Activated naive CD4-positive, alpha-beta T cell treated with anti-CD3 and anti-CD28 coated beads for 36 hours (primary cell): Measurements from ENCODE around the gene GNAO1. TPM values are rescaled to one million over a fixed set of nuclear protein-coding genes. Genes with fewer than 3 reads are reported as not detected.

Experiments
- CTCF ChIA-PET: fragments of 350-600 bp; sonication (Branson Sonifier 250); formaldehyde crosslinking; loops from one replicate; lab custom pipeline; 2021; ENCODE audit warnings: antibody characterized with exemption; lab: Charles Lee
- DNase-seq: peaks from one replicate; pipeline ENCODE4 v3.0.0-alpha.2; 2020
- H3K27ac Mint-ChIP-seq: one replicate; pipeline ENCODE4 v1.8.0; 2021; ENCODE audit warnings: mild to moderate bottlenecking, mixed read lengths
- H3K27me3 Mint-ChIP-seq: one replicate; pipeline ENCODE4 v1.8.0; 2021; ENCODE audit warnings: low read depth, mixed read lengths
- H3K36me3 Mint-ChIP-seq: one replicate; pipeline ENCODE4 v1.8.0; 2021; ENCODE audit warnings: low read depth, mixed read lengths
- H3K4me1 Mint-ChIP-seq: one replicate; pipeline ENCODE4 v1.8.0; 2021; ENCODE audit warnings: low read depth, mixed read lengths
- H3K4me3 Mint-ChIP-seq: one replicate; pipeline ENCODE4 v1.8.0; 2021; ENCODE audit warnings: mild to moderate bottlenecking, moderate library complexity, mixed read lengths
- H3K9me3 Mint-ChIP-seq: one replicate; pipeline ENCODE4 v1.8.0; 2021; ENCODE audit warnings: mixed read lengths
- intact Hi-C: fragments of 100-400 bp; cut with micrococcal nuclease; formaldehyde crosslinking; loops from one replicate; pipeline ENCODE4 v1.15.1; 2023
- microRNA-seq: library from miRNA; unstranded; fragments of <30 nt; microRNA quantifications from one replicate; pipeline ENCODE4 v1.2.0, GENCODE V29; 2022; ENCODE audit warnings: borderline microRNAs expressed, borderline replicate concordance
- total RNA-seq, 2 experiments: library from RNA; stranded (reverse); gene quantifications; one replicate each; pipeline ENCODE4 v1.2.3, GENCODE V29; 2021

The GNAO1 gene
- total RNA-seq, 2 experiments from 2014 or later: 0.25 to 0.50 TPM

DNA sequence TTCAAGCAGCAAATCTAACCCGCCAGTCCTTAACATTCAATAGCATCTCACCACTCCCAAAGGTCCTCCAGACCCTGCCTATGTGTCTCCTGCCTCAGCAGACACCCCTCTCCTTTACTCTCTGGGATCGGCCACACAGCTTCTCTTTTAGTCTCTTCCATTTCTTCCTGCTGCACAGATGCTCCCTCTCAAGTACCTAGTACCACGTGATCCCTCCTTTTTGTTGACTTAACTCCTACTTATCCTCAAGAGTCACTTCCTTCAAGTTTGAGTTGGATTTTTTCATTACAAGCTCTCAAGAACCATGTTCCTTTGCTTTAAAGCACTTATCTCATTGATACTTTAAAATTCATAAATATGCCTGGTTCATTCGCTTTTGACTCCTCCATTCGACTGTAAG, 209.2 kb downstream of the GNAO1 start:
- no peak for DNase-seq
- no peaks in the 10 kb centered on the region for H3K4me1 Mint-ChIP-seq
- H3K9me3 Mint-ChIP-seq: no peaks in the 10 kb centered on the region
- no peaks in the 10 kb centered on the region for H3K27me3 Mint-ChIP-seq
- intact Hi-C loops: no loop called here
- CTCF ChIA-PET: interaction anchor here (0.8 to 1.0 kb wide), 2 partner anchors 11 to 16 kb away, joined by 3 to 7 read pairs; no protein-coding TSS in a partner anchor
- H3K36me3 Mint-ChIP-seq: peaks cover 47% of the 10 kb centered on the region
- H3K4me3 Mint-ChIP-seq: no peak overlapping the region
- H3K27ac Mint-ChIP-seq: no peak overlapping the region

DNA sequence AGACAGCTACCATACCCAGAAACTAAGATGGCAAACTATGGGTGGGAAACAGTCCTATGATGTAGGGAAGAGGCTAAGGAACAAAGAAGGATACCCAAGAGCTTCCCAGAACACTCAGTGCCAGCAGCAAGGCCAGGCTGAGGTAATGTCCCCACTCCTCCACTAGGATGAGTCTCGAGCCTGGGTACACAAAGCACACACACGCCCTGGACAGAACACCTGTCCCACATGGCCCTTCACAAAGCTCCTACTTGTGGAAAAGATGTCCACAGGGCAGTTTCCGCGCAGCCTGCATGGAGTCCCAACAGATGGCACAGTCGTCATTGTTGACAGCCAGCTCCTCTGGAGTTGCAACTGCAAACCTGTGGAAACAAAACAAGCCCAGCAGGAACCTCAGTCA, 210.2 kb downstream of the GNAO1 start:
- intact Hi-C loops: no loop called here
- DNase-seq: no peak
- CTCF ChIA-PET: interaction anchor here (0.6 to 1.1 kb wide), 5 partner anchors 10 to 46 kb away, joined by 3 to 7 read pairs (median 3); no protein-coding TSS in a partner anchor
- no peak overlapping the region for H3K27ac Mint-ChIP-seq
- H3K27me3 Mint-ChIP-seq: no peaks in the 10 kb centered on the region
- no peaks in the 10 kb centered on the region for H3K9me3 Mint-ChIP-seq
- H3K4me3 Mint-ChIP-seq: no peak overlapping the region
- H3K4me1 Mint-ChIP-seq: no peaks in the 10 kb centered on the region
- peaks cover 45% of the 10 kb centered on the region for H3K36me3 Mint-ChIP-seq

DNA sequence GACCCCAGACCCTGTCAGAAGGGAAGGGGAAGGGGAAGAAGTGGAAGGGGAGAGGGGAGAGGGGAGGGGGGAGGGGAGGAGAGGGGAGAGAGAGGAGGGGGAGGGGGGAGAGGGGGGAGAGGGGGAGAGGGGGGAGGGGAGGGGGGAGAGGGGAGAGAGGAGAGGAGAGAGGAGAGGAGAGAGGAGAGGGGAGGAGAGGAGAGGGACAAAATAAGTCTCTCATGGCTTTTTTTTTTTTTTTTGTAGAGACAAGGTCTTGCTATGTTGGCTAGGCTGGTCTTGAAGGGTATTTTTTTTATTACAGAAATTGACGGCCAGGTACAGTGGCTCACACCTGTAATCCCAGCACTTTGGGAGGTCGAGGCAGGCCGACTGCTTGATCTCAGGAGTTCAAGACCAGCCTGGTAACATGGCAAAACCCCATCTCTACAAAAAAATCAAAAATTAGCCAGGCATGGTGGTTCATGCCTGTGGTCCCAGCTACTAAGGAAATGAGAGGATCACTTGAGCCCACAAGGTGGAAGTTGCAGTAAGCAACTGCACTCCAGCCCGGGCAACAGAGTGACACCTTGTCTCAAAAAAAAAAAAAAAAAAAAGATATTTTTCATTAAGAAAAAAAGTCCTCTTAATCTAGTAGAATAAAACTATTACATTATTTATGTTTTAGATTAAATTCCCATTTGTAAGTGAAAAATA, 214.8 kb downstream of the GNAO1 start:
- CTCF ChIA-PET: interaction anchor here (1.5 kb wide), 1 partner anchor 49 kb away, joined by 5 read pairs; no protein-coding TSS in a partner anchor
- DNase-seq: no peak
- intact Hi-C loops: no loop called here
- peaks cover 29% of the 10 kb centered on the region for H3K36me3 Mint-ChIP-seq
- H3K4me3 Mint-ChIP-seq: no peak overlapping the region
- no peak overlapping the region for H3K27ac Mint-ChIP-seq
- no peaks in the 10 kb centered on the region for H3K27me3 Mint-ChIP-seq
- H3K4me1 Mint-ChIP-seq: no peaks in the 10 kb centered on the region
- no peaks in the 10 kb centered on the region for H3K9me3 Mint-ChIP-seq

Small RNA genes within 50 kb of the gene (microRNA-seq; reads per million reads assigned to microRNA genes)
- gene MIR3935: not detected

Other genes with a start within 250 kb of the GNAO1 start
- 10 to 100 TPM; 26.7 to 33.0 TPM for gene AMFR, start 234.1 kb downstream of the GNAO1 start, total RNA-seq